GM18907 (cell line): ENCODE results near the gene BRD3.
"Not testable (repeated sequence)": the region's sequence is repeated elsewhere in the genome, so short reads cannot be mapped to it uniquely, and the experiment has no call there.

Experiments used
- ATAC-seq: cut with Tn5 transposase; IDR thresholded peaks from one replicate; pipeline ENCODE4 v1.9.1; 2021; ENCODE audit warnings: mild to moderate bottlenecking, moderate library complexity; ENCODE audit not compliant: unreplicated experiment

BRD3 gene

DNA sequence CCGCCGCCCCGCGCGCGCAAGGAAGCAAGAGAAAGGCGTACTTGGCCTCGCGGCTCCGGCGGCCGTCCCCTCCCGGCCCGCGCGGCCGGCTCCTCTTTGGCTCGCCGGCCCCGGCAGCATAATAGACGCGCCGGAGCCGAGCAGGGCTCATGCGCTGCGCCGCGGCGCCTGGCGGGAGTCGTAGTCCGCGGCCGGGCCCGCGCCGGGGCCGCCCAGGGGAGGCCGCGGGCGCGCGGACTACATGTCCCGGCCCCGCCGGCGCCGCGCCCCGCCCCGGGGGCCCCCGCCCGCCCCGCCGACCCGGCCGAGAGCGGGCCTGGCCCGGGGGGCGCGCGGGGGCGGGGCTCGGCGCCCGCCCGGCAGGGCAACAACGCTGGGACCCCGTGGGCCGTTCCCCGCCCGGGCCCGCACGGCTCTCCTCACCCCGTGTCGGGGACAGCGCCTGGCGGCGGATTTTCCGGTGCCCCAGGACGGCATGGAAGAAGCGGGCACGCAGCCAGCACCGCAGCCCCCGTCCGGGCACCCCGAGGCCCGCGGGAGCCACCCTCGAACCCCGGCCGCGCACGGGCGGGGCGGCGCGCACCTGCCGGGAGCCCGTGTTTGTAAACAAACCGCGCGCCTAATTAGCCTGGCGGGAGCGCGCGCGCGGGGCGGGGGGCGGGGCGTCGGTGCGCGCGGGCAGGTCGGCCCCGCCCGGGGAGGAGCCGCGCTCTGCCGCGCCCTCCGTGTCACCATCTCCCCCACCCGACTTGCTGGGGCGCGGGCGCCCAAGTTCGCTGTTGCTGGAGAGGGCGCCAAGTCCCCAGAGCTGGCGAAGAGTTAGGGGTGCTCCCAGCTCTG is at the start of gene BRD3:
Gene BRD3 (minus strand): TSS at position 123 of the 840 bp plus-strand sequence. CDS start 14,549 bp downstream, outside the sequence.
- peak; percentile 75 for ATAC-seq

DNA sequence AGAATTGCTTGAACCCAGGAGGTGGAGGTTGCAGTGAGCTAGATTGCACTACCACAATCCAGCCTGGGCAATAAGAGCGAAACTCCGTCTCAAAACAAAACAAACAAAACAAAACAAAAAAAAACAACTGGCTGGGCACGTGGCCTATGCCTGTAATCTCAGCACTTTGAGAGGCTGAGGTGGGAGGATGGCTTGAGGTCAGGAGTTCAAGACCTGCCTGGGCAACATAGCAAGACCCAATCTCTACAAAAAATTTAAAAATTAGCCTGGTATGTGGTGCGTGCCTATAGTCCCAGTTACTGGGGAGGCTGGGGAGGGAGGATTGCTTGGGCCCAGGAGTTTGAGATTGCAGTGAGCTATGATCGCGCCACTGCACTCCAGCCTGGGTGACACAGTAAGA is 44.7 kb upstream of the BRD3 start:
- ATAC-seq: no peak

DNA sequence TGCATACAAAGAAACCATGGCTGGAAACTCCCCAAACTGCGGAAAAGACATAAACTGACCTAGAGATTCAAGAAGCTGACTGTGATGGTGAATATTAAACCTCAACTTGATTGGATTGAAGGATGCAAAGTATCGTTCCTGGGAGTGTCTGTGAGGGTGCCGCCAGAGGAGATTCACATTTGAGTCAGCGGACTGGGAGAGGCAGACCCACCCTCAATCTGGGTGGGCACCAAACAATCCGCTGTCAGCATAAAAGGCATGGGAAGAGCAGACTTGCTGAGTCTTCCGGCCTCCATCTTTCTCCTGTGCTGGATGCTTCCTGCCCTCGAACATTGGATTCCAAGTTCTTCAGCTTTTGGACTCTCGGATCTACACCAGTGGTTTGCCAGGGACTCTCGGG is 43.2 kb upstream of the BRD3 start:
- no peak for ATAC-seq

DNA sequence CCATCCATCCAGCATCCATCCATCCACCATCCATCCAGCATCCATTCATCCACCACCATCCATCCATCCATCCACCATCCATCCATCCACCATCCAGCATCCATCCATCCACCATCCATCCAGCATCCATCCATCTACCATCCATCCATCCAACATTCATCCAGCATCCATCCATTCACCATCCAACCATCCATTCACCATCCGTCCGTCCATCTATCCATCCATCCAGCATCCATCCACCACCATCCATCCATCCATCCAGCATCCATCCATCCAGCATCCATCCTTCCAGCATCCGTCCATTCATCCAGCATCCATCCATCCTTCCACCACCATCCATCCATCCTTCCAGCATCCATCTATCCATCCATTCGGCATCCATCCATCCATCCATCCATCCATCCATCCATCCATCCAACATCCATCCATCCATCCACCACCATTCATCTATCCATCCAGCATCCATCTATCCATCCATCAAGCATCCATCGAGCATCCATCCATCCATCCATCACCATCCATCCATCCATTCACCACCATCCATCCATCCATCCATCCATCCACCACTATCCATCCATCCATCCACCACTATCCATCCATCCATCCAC is 35.7 kb upstream of the BRD3 start:
- ATAC-seq: no peak

DNA sequence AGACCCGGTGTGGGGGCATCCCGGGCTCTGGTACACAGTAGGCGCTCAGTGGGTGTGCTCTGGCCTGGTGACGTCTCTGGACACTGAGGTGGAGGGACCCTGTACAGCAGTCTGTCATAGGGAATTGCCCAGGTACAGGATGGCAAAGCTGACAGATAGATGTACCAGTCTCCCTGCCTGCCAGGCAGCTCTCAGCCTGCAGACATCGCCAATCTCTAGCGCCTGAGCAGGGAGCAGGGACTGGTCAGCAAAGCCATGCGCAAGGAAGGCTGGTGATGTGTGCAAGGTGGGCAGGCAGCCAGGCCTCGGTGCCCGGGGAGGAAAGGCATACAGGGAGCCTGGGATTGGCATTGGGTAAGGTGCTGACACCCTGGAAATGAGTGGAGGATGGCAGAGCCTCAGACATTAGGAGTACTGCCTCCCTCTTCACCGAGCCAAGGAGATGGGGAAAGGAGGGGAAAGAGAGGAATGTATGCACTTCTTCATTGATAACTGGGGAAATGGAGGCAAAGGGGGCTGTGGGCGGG is 33.9 kb upstream of the BRD3 start:
- ATAC-seq: no peak

DNA sequence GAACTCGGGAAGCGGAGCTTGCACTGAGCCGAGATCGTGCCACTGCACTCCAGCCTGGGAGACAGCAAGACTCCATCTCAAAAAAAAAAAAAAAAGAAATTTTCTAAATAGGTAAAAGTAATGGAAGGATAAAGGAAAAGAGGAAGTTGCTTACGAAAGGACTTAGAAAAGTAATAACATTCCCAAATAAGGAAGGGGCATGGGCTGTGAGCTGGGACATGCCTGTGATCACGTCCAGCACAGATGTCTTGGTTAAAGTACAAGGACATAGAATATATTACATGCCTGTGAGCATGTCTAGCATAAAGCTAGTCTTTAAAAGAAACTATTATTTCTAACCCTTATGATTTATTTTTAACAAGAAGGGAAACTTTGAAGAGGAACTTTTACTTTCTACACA is 33.3 kb upstream of the BRD3 start:
- ATAC-seq: not testable (repeated sequence)

DNA sequence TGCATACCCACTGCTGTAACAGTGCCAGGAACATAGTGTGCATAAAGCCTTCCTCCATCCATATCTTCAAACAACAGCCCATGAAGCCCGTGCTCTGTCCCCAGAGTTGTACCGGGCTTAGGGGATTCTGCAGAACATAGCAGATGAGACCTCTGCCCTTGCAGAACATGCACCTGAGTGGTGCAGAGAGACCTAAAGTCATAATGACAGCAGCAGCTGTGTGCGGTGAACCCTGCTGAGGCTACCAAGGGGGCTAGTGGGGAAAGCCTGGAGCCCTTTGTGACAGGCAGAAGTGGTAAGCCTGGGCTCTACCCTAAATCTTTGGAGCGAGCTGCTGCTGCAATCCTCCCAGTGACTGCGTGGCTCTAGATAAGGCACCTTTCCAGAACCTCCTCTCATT is 32.2 kb upstream of the BRD3 start:
- ATAC-seq: no peak

DNA sequence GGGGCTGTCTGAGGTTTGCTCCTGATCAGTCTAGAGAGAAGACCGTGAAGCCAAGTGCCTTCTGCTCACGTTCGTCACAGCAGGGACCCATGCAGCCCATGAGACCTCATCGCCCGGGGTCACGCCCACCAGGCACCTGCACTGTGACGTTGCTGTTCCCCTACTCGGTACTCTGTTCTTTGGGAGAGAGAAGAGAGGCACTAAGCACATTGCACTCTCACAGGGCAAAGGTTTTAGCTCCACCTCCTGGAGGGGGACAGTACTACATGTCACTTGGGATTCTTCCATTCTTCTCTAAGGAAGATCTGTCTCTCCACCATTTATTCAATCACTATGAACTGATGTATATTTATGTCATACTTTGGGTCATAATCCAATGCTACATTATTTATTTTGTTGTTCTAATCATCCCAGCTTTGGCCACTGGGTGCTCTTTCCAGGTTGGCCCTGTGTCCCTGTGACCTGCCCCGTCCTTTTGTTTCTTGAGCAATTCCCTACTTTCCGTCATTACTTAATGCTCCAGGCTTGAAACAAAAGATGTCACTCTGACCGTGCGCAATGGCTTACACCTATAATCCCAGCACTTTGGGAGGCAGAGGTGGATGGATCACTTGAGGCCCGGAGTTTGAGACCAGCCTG is 31.4 kb upstream of the BRD3 start:
- ATAC-seq: no peak

DNA sequence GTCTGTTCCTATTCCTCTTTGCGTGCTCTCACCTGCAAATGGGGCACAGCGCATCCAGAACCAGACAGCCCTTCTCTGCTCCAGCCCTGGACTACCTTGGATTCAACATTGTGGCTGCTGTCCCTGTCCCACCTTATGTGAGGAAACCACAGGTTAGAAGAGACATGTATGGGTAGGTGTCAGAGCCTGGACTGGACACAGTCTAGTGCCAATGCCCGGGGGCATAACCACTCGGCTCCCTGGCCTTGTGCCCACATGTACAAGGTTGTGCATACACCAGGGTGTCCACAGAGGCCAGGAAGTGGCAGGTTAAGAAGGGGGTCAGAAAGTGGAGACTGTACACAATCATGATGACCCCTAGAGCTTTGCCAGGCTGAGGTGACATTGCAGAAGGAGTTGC is 22.1 kb upstream of the BRD3 start:
- no peak for ATAC-seq

DNA sequence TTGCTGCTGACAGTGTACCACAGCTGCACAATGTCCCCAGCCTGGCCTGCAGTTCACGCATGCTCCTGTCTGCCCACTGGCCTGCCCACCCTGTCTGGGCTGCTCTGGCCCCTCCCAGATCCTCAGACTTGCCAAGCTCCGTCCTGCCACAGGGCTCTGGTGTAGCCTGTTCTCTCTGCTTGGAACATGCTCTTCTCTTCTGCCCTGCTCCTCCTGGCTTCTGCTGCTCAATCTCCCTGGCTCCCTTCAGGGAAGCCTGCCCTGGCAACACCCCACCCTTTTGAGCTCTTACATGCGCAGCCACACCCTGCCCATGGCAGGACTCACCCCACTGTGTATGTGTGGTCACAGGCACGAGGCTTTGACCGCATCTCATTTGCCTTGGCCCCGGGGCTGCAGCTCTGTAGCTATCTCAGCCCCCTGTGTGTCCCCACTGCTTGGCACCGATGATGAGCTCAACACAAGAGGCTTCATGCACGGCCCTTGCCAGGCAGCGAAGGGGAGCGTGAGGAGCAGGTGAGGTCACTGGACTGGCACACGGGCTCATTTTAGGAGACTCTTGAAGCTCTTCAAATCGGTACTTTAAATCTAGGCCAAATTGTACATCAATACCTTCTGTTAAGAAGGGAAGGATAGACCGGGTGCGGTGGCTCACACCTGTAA is 20.4 kb upstream of the BRD3 start:
- ATAC-seq: no peak

DNA sequence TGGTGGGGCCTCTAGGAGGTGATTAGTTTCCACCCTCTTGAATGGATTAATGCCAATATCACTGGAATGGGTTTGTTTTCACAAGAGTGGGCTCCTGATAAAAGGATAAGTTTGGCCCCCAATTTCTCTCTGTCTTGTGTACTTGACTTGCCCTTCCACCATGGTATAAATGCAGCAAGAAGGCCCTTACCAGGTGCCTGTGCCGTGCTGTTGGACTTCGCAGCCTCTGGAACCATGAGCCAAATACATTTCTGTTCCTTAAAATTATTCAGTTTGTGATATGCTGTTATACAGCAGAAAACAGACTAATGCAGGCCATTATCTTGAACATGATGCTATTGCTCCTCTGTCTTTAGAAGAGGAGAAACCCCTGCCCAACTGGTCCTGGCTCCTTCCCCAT is 17.8 kb upstream of the BRD3 start:
- ATAC-seq: no peak

DNA sequence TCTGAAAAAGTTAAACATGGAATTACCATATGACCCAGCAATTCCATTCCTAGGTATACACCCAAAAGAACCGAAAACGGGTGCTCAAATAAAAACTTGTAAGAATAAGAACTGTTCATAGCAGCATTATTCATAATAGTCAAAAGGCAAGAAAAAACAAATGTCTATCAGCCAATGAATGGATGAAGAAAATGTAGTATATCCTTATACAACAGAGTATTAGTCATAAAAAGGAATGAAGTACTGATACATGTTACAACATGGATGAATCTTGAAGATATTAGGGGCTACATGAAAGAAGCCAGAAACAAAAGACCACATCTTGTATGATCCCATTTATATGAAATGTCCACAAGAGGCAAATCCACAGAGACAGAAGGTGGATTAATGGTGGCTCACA is 15.6 kb upstream of the BRD3 start:
- no peak for ATAC-seq

DNA sequence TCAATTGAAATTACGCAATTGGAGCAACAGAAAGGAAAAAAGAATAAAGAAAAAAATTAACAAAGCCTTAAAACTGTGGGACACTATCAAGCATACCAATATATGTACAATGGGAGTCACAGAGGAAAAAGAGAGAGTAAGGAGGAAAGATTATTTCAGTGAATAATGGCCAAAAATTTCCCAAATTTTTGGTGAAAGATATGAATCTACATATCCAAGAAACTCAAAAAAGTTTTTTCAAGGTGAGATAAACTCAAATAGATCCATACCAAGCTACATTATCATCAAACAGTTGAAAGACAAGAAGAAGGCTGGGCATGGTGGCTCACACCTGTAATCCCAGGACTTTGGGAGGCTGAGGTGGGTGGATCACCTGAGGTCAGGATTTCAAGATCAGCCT is 8.8 kb upstream of the BRD3 start:
- ATAC-seq: no peak

DNA sequence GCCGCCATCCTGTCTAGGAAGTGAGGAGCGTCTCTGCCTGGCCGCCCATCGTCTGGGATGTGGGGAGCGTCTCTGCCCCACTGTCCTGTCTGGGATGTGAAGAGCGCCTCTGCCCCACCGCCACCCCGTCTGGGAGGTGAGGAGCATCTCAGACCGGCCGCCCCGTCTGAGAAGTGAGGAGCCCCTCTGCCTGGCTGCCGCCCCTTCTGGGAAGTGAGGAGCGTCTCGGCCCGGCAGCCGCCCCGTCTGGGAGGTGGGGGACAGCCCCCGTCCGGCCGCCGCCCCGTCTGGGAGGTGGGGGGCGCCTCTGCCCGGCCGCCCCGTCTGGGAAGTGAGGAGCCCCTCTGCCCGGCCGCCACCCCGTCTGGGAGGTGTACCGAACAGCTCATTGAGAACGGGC is 7.9 kb upstream of the BRD3 start:
- not testable (repeated sequence) for ATAC-seq

DNA sequence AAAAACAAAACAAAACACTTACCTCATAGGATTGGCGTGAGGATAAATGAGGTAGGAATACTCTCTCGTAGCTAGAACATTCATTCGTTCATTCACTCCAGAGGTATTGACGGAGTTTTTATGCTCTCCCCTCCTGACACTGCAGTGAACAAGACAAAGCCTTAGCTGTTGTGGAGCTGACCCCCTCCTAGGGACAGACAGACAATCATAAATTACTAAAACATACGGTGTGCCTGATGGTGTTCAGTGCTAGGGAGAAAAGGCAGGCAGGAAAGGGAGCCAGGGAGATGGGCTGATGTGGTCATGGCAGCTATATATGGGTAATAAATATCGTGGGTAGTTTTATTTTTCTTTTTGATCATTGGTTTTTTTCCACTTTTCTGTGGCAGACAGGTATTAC is 5.7 kb upstream of the BRD3 start:
- ATAC-seq: no peak

DNA sequence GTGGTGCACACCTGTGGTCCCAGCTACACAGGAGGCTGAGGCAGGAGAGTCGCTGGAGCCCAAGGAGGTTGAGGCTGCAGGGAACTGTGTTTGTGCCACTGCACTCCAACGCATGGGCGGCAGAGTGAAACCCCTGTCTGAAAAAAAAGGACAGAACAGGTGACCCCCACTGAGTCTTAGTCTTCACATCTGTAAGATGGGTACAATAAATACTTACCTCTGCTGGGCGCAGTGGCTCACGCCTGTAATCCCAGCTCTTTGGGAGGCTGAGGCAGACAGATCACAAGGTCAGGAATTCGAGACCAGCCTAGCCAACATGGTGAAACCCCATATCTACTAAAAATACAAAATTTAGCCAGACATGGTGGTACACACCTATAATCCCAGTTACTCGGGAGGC is 4.9 kb upstream of the BRD3 start:
- ATAC-seq: not testable (repeated sequence)

DNA sequence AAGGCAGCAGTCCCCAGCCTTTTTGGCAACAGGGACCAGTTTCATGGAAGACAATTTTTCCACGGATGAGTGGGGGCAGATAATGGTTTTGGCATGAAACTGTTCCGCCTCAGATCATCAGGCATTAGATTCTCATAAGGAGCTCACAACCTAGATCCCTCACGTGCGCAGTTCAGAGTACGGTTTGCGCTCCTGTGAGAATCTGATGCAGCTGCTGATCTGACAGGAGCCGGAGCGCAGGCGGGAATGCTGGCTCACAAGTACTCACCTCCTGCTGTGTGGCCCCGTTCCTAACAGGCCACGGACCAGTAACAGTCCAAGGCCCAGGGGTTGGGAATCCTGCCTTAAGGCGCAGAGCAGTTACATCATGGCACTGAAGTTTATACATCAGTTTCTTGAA is 3.3 kb upstream of the BRD3 start:
- ATAC-seq: no peak

DNA sequence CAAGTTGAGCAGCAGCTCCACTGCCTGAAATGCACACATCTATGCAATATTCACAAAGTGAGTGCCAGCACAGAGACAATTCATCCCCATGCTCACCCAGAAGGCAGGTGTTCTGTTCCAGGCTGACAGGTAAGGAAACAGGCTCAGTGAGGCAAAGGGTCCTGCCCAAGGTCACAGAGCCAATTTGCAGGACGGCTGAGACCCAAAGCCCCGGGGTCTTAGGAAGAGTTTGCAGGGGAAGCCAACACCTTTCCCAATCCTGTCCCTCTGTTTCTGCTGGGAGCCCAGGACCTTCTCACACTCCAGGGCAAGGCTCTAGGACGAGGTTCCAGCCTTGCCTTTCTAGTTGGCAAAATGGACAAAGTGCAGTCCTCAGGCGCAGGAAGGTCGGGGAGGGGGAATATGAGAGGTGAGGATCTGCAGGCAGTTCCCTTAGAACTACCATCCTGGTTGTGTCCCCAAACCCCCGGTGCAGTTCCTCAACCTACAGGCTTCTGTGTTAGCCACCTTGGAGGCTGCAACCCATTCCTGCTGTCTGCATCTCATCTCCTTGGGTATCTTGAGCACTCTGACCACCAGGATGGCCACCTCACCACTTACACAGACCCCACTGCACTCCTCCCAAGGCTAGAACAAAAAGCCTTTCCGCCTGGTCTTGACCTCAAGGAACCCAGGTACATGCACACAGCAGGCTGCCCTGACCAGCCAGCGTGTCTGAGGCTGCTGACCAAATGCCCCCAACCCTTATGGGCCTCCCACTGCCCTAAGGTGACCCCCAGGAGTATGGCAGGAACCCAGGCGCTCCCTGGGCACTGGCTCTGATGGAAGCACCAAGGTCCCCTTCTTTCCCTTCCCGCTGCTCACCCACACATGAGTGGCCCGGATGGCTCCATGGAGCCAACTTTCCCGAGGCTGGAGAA is 1.9 kb upstream of the BRD3 start:
- ATAC-seq: no peak

DNA sequence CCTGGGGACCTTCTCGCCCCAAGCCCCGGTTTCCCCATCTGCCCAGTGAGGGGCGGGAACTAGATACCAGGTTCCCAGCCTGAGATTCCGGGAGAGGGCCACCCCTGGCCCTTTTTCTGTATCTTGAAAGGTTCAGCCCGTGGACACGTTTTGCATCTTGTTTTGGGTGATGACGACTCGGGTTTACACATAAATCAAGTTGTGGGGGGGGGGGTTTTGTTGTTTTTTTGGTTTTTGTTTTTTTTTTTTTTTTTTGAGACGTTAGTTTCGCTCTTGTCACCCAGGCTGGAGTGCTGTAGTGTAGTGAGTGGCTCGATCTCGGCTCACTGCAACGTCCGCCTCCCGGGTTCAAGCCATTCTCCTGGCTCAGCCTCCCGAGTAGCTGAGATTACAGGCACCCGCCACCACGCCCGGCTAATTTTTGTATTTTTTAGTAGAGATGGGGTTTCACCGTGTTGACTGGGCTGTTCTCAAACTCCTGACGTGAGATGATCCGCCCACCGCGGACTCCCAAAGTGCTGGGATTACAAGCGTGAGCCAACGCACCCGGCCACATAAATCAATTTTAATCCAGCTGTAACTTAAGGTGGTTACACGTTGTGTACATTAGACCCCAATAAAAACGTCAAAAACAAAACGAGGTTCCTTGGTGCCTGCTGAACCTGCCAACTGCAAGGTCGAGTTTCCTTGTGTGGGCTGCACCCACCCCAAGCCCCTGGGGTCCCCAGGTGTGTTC is 1.1 kb upstream of the BRD3 start:
- no peak for ATAC-seq
